ENCODE data around the gene MBNL3.

MBNL3 gene

DNA sequence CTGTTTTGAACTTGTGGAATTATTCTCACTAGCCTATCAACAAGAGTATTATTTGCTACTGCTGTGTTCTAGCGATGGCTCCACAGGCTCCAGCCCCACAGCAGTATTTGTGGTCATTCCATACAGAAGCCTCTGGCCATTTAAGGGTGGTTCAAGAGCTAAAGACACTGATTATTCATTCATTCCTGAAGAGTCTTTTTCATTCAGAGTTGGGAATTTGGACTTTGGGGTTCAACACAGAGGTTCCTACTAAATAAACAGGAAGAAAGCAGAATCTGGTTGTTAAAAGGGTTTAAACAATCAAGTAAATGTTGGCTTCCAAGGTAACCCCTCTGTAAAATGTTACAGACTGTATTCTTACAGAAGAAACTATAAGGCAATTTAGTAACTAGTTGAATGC is 4.3 kb upstream of the MBNL3 start:
- Histone ChIP-seq H3K9ac (ENCODE audit: low read depth, low read length) (no peak overlapping the region), H3K4me1 (ENCODE audit: control insufficient read depth, insufficient read depth, low read length) (no peaks in the 10 kb centered on the region), H3K36me3 (ENCODE audit: control insufficient read depth, insufficient read depth, low read length) (no peaks in the 10 kb centered on the region), H3K9me3 (ENCODE audit: control insufficient read depth, insufficient read depth, low read length) (no peaks in the 10 kb centered on the region), H3K4me3 (ENCODE audit: low read depth, low read length) (no peak overlapping the region), H3K27me3 (ENCODE audit: control insufficient read depth, insufficient read depth, low read length) (peaks cover 35% of the 10 kb centered on the region)

- no peaks in the 10 kb centered on the region for H3K36me3 ChIP-seq (ENCODE audit: control insufficient read depth, insufficient read depth, low read length)
- no peaks in the 10 kb centered on the region for H3K9me3 ChIP-seq (ENCODE audit: control insufficient read depth, insufficient read depth, low read length)
- no peak overlapping the region for H3K4me3 ChIP-seq (ENCODE audit: low read depth, low read length)
- no peak overlapping the region for H3K9ac ChIP-seq (ENCODE audit: low read depth, low read length)
- no peaks in the 10 kb centered on the region for H3K4me1 ChIP-seq (ENCODE audit: control insufficient read depth, insufficient read depth, low read length)
- H3K27me3 ChIP-seq (ENCODE audit: control insufficient read depth, insufficient read depth, low read length), result peaks cover 49% of the 10 kb centered on the region
These were observed 2.4 kb upstream of the MBNL3 start for GRCh38 chrX:132491191-132491590.

GRCh38 chrX:132489578-132490419 is 961 bp upstream of the MBNL3 start:
- Histone ChIP-seq H3K36me3 (ENCODE audit: control insufficient read depth, insufficient read depth, low read length) (no peaks in the 10 kb centered on the region), H3K4me3 (ENCODE audit: low read depth, low read length) (peak overlapping the region; percentile 73), H3K27me3 (ENCODE audit: control insufficient read depth, insufficient read depth, low read length) (peaks cover 49% of the 10 kb centered on the region), H3K9ac (ENCODE audit: low read depth, low read length) (no peak overlapping the region), H3K4me1 (ENCODE audit: control insufficient read depth, insufficient read depth, low read length) (no peaks in the 10 kb centered on the region), H3K9me3 (ENCODE audit: control insufficient read depth, insufficient read depth, low read length) (no peaks in the 10 kb centered on the region)

DNA sequence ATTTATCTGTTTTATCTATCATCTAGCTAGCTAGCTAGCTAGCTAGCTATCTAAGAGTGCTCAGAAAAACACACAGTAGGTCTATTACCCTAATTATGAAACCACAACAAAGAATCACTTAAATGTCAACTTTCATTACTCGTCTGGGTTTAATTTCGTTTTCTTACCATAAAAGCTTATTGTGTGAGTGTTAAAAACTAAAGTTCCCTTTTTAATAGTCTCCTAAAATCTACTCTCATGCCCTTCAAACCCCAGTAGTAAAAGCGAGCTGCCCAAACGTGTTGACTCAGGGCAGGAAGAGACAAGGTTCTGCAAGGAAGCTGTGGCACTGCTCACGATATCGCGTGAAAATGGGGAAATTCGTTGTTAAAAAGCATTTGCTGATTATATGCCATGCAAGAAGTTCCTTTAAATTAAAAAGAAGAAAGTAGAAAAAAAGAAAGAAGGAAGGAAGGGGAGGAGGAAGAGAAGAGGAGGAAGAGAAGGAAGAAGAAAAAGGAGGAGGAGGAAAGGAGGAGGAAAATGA is 595 bp downstream of the MBNL3 start:
- H3K4me3 ChIP-seq (ENCODE audit: low read depth, low read length), result peak overlapping the region; percentile 49
- H3K9me3 ChIP-seq (ENCODE audit: control insufficient read depth, insufficient read depth, low read length), result no peaks in the 10 kb centered on the region
- no peak overlapping the region for H3K9ac ChIP-seq (ENCODE audit: low read depth, low read length)
- peaks cover 12% of the 10 kb centered on the region for H3K4me1 ChIP-seq (ENCODE audit: control insufficient read depth, insufficient read depth, low read length)
- no peaks in the 10 kb centered on the region for H3K36me3 ChIP-seq (ENCODE audit: control insufficient read depth, insufficient read depth, low read length)
- H3K27me3 ChIP-seq (ENCODE audit: control insufficient read depth, insufficient read depth, low read length), result peaks cover 49% of the 10 kb centered on the region

DNA sequence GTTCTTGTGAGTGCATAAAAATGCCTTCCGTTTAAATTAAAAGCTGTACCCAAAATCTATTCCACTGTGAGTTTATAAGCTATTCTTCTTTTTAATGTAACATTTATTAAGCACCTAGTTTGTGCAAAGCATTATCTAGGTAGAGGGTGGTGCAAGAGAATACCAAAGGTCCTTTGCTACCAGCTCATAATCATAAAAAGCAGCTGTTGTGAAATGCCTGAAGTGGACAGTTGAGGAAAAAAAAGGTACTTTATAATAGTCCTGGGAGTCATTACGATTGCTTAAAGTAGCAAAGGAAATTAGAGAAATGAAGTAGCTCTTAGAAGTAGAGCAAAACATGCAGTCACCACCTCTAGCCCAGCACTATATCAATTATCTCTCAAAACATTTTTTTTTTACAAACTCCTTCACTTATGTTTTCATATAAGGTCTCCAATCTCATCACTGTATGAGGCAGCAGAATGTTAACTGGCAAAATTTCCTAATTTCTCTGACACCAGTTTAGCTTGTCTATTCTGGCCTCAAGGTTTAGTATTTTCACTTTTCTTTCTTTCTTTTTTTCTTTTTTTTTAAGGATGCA is 2.1 kb downstream of the MBNL3 start:
- peaks cover 38% of the 10 kb centered on the region for H3K27me3 ChIP-seq (ENCODE audit: control insufficient read depth, insufficient read depth, low read length)

DNA sequence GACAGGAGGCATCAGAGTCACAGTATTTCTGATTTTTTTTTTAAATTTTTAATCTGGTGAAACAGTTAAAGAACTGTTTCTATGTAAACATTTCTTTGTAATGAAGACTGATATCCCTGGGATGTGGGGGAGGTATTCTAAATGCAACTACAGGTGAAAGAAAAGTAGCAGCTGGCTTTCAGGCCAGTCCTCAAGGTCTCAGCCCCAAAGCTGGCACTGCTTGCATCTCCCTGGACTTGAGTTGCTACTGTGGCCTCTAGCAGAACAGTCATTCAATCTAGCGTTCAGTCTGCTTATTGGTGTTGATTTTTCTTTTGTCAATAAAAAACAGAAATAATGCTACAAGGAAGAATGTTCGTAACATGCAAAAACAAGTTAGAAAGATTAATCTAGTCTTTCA is 4.9 kb downstream of the MBNL3 start:
- H3K27me3 ChIP-seq (ENCODE audit: control insufficient read depth, insufficient read depth, low read length), result peaks cover 20% of the 10 kb centered on the region
- H3K36me3 ChIP-seq (ENCODE audit: control insufficient read depth, insufficient read depth, low read length), result no peaks in the 10 kb centered on the region
- no peak overlapping the region for H3K9ac ChIP-seq (ENCODE audit: low read depth, low read length)
- H3K9me3 ChIP-seq (ENCODE audit: control insufficient read depth, insufficient read depth, low read length), result no peaks in the 10 kb centered on the region
- H3K4me1 ChIP-seq (ENCODE audit: control insufficient read depth, insufficient read depth, low read length), result peaks cover 40% of the 10 kb centered on the region
- no peak overlapping the region for H3K4me3 ChIP-seq (ENCODE audit: low read depth, low read length)

More for the DNA sequence above, 2.1 kb downstream of the MBNL3 start:
- no peak overlapping the region for H3K4me3 ChIP-seq (ENCODE audit: low read depth, low read length)
- no peaks in the 10 kb centered on the region for H3K36me3 ChIP-seq (ENCODE audit: control insufficient read depth, insufficient read depth, low read length)
- H3K9ac ChIP-seq (ENCODE audit: low read depth, low read length), result no peak overlapping the region
- peaks cover 24% of the 10 kb centered on the region for H3K4me1 ChIP-seq (ENCODE audit: control insufficient read depth, insufficient read depth, low read length)
- no peaks in the 10 kb centered on the region for H3K9me3 ChIP-seq (ENCODE audit: control insufficient read depth, insufficient read depth, low read length)

GRCh38 chrX:132483488-132483887 is 5.3 kb downstream of the MBNL3 start:
- Histone ChIP-seq H3K9me3 (ENCODE audit: control insufficient read depth, insufficient read depth, low read length) (no peaks in the 10 kb centered on the region), H3K9ac (ENCODE audit: low read depth, low read length) (no peak overlapping the region), H3K36me3 (ENCODE audit: control insufficient read depth, insufficient read depth, low read length) (no peaks in the 10 kb centered on the region), H3K4me1 (ENCODE audit: control insufficient read depth, insufficient read depth, low read length) (peaks cover 40% of the 10 kb centered on the region), H3K4me3 (ENCODE audit: low read depth, low read length) (no peak overlapping the region), H3K27me3 (ENCODE audit: control insufficient read depth, insufficient read depth, low read length) (peaks cover 18% of the 10 kb centered on the region)

GRCh38 chrX:132482632-132483031 is 6.2 kb downstream of the MBNL3 start:
- peaks cover 40% of the 10 kb centered on the region for H3K4me1 ChIP-seq (ENCODE audit: control insufficient read depth, insufficient read depth, low read length)
- H3K4me3 ChIP-seq (ENCODE audit: low read depth, low read length), result no peak overlapping the region
- peaks cover 9% of the 10 kb centered on the region for H3K27me3 ChIP-seq (ENCODE audit: control insufficient read depth, insufficient read depth, low read length)
- H3K9me3 ChIP-seq (ENCODE audit: control insufficient read depth, insufficient read depth, low read length), result no peaks in the 10 kb centered on the region
- H3K36me3 ChIP-seq (ENCODE audit: control insufficient read depth, insufficient read depth, low read length), result no peaks in the 10 kb centered on the region
- no peak overlapping the region for H3K9ac ChIP-seq (ENCODE audit: low read depth, low read length)

- Histone ChIP-seq H3K36me3 (ENCODE audit: control insufficient read depth, insufficient read depth, low read length) (no peaks in the 10 kb centered on the region), H3K4me1 (ENCODE audit: control insufficient read depth, insufficient read depth, low read length) (peaks cover 42% of the 10 kb centered on the region), H3K9me3 (ENCODE audit: control insufficient read depth, insufficient read depth, low read length) (no peaks in the 10 kb centered on the region), H3K9ac (ENCODE audit: low read depth, low read length) (no peak overlapping the region), H3K4me3 (ENCODE audit: low read depth, low read length) (no peak overlapping the region), H3K27me3 (ENCODE audit: control insufficient read depth, insufficient read depth, low read length) (no peaks in the 10 kb centered on the region)
These were observed 7.4 kb downstream of the MBNL3 start for GRCh38 chrX:132481449-132481848.

GRCh38 chrX:132480581-132481203 is 8.1 kb downstream of the MBNL3 start:
- no peaks in the 10 kb centered on the region for H3K27me3 ChIP-seq (ENCODE audit: control insufficient read depth, insufficient read depth, low read length)
- H3K4me1 ChIP-seq (ENCODE audit: control insufficient read depth, insufficient read depth, low read length), result peaks cover 42% of the 10 kb centered on the region
- no peak overlapping the region for H3K9ac ChIP-seq (ENCODE audit: low read depth, low read length)
- no peak overlapping the region for H3K4me3 ChIP-seq (ENCODE audit: low read depth, low read length)
- no peaks in the 10 kb centered on the region for H3K9me3 ChIP-seq (ENCODE audit: control insufficient read depth, insufficient read depth, low read length)
- no peaks in the 10 kb centered on the region for H3K36me3 ChIP-seq (ENCODE audit: control insufficient read depth, insufficient read depth, low read length)

DNA sequence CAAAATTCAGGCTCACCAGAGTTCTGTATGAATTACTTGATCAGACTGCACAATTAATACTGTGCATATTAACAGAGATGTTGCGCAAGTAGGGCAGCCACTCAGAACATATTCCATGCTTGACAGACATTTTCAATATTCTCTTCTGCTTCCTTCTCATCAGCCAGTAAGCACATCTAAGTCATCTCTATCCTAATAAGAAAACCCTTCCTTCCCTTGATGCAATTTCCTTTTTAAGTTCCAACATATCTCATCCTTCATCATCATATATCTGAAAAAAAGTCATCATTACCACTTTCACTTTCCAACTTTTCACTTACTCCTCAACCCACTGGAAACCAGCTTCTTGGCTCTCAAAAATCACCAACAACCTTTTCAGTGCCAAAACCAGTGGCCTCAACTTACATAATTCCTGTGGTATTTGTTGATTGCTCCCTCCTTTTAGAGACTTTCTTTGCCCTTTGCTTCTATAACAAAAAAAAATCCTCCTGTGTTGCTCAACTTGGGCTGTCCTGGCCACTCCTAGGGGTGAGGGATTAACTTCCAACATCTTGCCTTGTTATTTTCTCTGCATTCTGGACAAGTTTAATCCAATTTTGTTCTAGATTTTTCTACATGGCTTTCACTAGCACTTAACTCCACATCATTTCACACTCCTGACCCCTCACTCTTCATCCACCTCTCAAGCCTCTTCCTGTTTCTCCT is 14.1 kb downstream of the MBNL3 start:
- Histone ChIP-seq H3K36me3 (ENCODE audit: control insufficient read depth, insufficient read depth, low read length) (no peaks in the 10 kb centered on the region), H3K9me3 (ENCODE audit: control insufficient read depth, insufficient read depth, low read length) (no peaks in the 10 kb centered on the region), H3K9ac (ENCODE audit: low read depth, low read length) (no peak overlapping the region), H3K4me3 (ENCODE audit: low read depth, low read length) (no peak overlapping the region), H3K4me1 (ENCODE audit: control insufficient read depth, insufficient read depth, low read length) (peaks cover 5% of the 10 kb centered on the region), H3K27me3 (ENCODE audit: control insufficient read depth, insufficient read depth, low read length) (no peaks in the 10 kb centered on the region)
